HCT116 (cell line): ENCODE data around the gene ZBTB38. TPM values are rescaled to one million over a fixed set of nuclear protein-coding genes. Genes with fewer than 3 reads are reported as not detected.

ENCODE experiments used
- ATAC-seq: fragments of 200-7000 bp; cut with Tn5 transposase; 2 replicates; pipeline ENCODE4 v1.9.1; 2020; ENCODE audit warnings: mild to moderate bottlenecking, moderate library complexity
- Bru-seq: library from RNA; stranded (reverse); fragments of 400-500 nt; gene quantifications from one replicate; lab custom pipeline; 2021; lab: Mats Ljungman, UMichigan
- BruChase-seq, 2 experiments: library from RNA; stranded (reverse); fragments of 400-500 nt; gene quantifications; one replicate each; lab custom pipeline; 2021; lab: Mats Ljungman, UMichigan
- BruUV-seq: library from RNA; stranded (reverse); fragments of 400-500 nt; replicated peaks from 2 replicates; lab custom pipeline; 2021; lab: Mats Ljungman, UMichigan
- CTCF ChIA-PET: fragments of 300-600 bp; sonication (Branson Sonifier 250); formaldehyde crosslinking; loops from one replicate; lab custom pipeline; 2021; ENCODE audit warnings: antibody characterized with exemption; lab: Charles Lee
- POLR2A ChIA-PET: fragments of 300-600, 350-600 bp; sonication (Branson Sonifier 250); formaldehyde crosslinking; loops from one replicate; lab custom pipeline; 2021; ENCODE audit warnings: antibody characterized with exemption; lab: Charles Lee
- RAD21 ChIA-PET, 2 experiments: fragments of 300-600 bp; sonication (Branson Sonifier 250); formaldehyde crosslinking; loops; one replicate each; lab custom pipeline; 2023; ENCODE audit warnings: low total read pairs in 2 of 2; ENCODE audit not compliant: uncharacterized antibody in 2 of 2, unreplicated experiment in 2 of 2, low non-redundant PET in 1 of 2; lab: Charles Lee
- DNase-seq: peaks from one replicate; pipeline ENCODE4 v3.0.0-alpha.2; 2010; ENCODE audit warnings: low read depth, low spot score
- H2AFZ ChIP-seq: fragments of 200-600 bp; shearing (Covaris generic), sonication (generic); 2 replicates; pipeline ENCODE4 v1.6.1; 2017; ENCODE audit warnings: low read depth, mixed run types, mixed read lengths, antibody characterized with exemption, low read length; ENCODE audit not compliant: poor library complexity, severe bottlenecking
- H3K27ac ChIP-seq: 2 replicates; pipeline ENCODE4 v1.5.1; 2012; ENCODE audit warnings: low read depth, low read length
- H3K27me3 ChIP-seq: fragments of 200-600 bp; sonication (generic); 2 replicates; pipeline ENCODE4 v1.6.1; 2016; ENCODE audit warnings: mixed run types, low read length, mixed read lengths; ENCODE audit not compliant: insufficient read depth
- H3K36me3 ChIP-seq, 2 experiments: fragments of 200-500 bp in 1 of 2; fragments of 200-600 bp in 1 of 2; sonication (Bioruptor generic) in 1 of 2; sonication (generic) in 1 of 2; 2 replicates each; pipeline versions ENCODE4 v1.5.1 to v1.6.1; 2014 to 2016; ENCODE audit warnings: low read length in 2 of 2, inconsistent platforms in 1 of 2, mixed read lengths in 1 of 2, mixed run types in 1 of 2; ENCODE audit not compliant: insufficient read depth in 2 of 2, control insufficient read depth in 1 of 2
- H3K4me1 ChIP-seq, 2 experiments: fragments of 200-600 bp in 1 of 2; sonication (generic) in 1 of 2; 2 replicates each; pipeline versions ENCODE4 v1.5.1 to v1.6.1; 2012 to 2017; ENCODE audit warnings: low read length in 2 of 2, inconsistent platforms in 1 of 2, mild to moderate bottlenecking in 1 of 2, mixed read lengths in 1 of 2, mixed run types in 1 of 2, moderate library complexity in 1 of 2; ENCODE audit not compliant: insufficient read depth in 2 of 2, control insufficient read depth in 1 of 2
- H3K4me2 ChIP-seq: fragments of 200-600 bp; sonication (generic); 2 replicates; pipeline ENCODE4 v1.6.1; 2017; ENCODE audit warnings: mixed run types, low read length, mixed read lengths
- H3K4me3 ChIP-seq, 2 experiments: fragments of 200-600 bp in 1 of 2; sonication (generic) in 1 of 2; replicated peaks in 1 of 2; 2 replicates each; pipeline ENCODE4 v1.5.1; 2011 to 2016; ENCODE audit warnings: low read length in 2 of 2, control low read depth in 1 of 2, low read depth in 1 of 2, mild to moderate bottlenecking in 1 of 2, mixed read lengths in 1 of 2, mixed run types in 1 of 2
- H3K79me2 ChIP-seq: fragments of 200-600 bp; sonication (generic); 2 replicates; pipeline ENCODE4 v1.6.1; 2017; ENCODE audit warnings: mild to moderate bottlenecking, mixed run types, low read length, moderate library complexity, mixed read lengths; ENCODE audit not compliant: insufficient read depth
- H3K9ac ChIP-seq: fragments of 200-600 bp; sonication (generic); 2 replicates; pipeline ENCODE4 v1.6.1; 2016; ENCODE audit warnings: low read length, mixed read lengths
- H3K9me2 ChIP-seq: fragments of 200-600 bp; sonication (generic), shearing (Covaris generic); 2 replicates; pipeline ENCODE4 v1.6.1; 2017; ENCODE audit warnings: mixed run types, mild to moderate bottlenecking, moderate library complexity; ENCODE audit not compliant: insufficient read depth
- H3K9me3 ChIP-seq, 2 experiments: fragments of 200-500 bp in 1 of 2; fragments of 200-600 bp in 1 of 2; sonication (Bioruptor generic) in 1 of 2; sonication (generic) in 1 of 2; 2 replicates each; pipeline ENCODE4 v1.6.1; 2014 to 2017; ENCODE audit warnings: low read length in 2 of 2, mixed read lengths in 2 of 2, inconsistent platforms in 1 of 2, low read depth in 1 of 2, mild to moderate bottlenecking in 1 of 2, mixed run types in 1 of 2, moderate library complexity in 1 of 2; ENCODE audit not compliant: control insufficient read depth in 1 of 2, insufficient read depth in 1 of 2
- H4K20me1 ChIP-seq: fragments of 200-600 bp; sonication (generic), shearing (Covaris generic); 2 replicates; pipeline ENCODE4 v1.6.1; 2017; ENCODE audit warnings: mixed run types, mild to moderate bottlenecking, moderate library complexity; ENCODE audit not compliant: insufficient read depth
- ATF3 ChIP-seq: IDR thresholded peaks from 2 replicates; pipeline ENCODE4 v1.6.1; 2012
- CBX3 ChIP-seq: IDR thresholded peaks from 2 replicates; pipeline ENCODE4 v1.6.1; 2012; ENCODE audit warnings: low read depth
- CEBPB ChIP-seq: IDR thresholded peaks from 2 replicates; pipeline ENCODE4 v1.6.1; 2012; ENCODE audit warnings: low read depth
- EGR1 ChIP-seq: IDR thresholded peaks from 2 replicates; pipeline ENCODE4 v1.6.1; 2012; ENCODE audit warnings: low read depth
- ELF1 ChIP-seq: IDR thresholded peaks from 2 replicates; pipeline ENCODE4 v1.6.1; 2012; ENCODE audit warnings: low read depth, borderline replicate concordance
- EZH2phosphoT487 ChIP-seq: fragments of 200-600 bp; IDR thresholded peaks from 2 replicates; pipeline ENCODE4 v1.6.1; 2018; ENCODE audit warnings: antibody characterized with exemption, borderline replicate concordance
- FOSL1 ChIP-seq: IDR thresholded peaks from 2 replicates; pipeline ENCODE4 v1.6.1; 2012; ENCODE audit warnings: low read depth
- JUND ChIP-seq: IDR thresholded peaks from 2 replicates; pipeline ENCODE4 v1.6.1; 2012
- POLR2A ChIP-seq: IDR thresholded peaks from 2 replicates; pipeline ENCODE4 v1.7.0; 2011; ENCODE audit warnings: borderline replicate concordance; ENCODE audit not compliant: insufficient read depth, insufficient read length; ENCODE audit errors: extremely low read depth
- POLR2AphosphoS5 ChIP-seq: IDR thresholded peaks from 2 replicates; pipeline ENCODE4 v1.6.1; 2011; ENCODE audit warnings: mild to moderate bottlenecking, low read depth, low read length, moderate library complexity
- SIN3A ChIP-seq: IDR thresholded peaks from 2 replicates; pipeline ENCODE4 v1.6.1; 2012; ENCODE audit warnings: low read depth
- SP1 ChIP-seq: IDR thresholded peaks from 2 replicates; pipeline ENCODE4 v1.6.1; 2012; ENCODE audit warnings: low read depth
- SRF ChIP-seq: IDR thresholded peaks from 2 replicates; pipeline ENCODE4 v1.6.1; 2012; ENCODE audit warnings: low read depth
- TCF7L2 ChIP-seq: IDR thresholded peaks from 2 replicates; pipeline ENCODE4 v1.7.0; 2011; ENCODE audit warnings: borderline replicate concordance, inconsistent platforms; ENCODE audit not compliant: insufficient read depth, insufficient read length; ENCODE audit errors: extremely low read depth
- YY1 ChIP-seq: IDR thresholded peaks from 2 replicates; pipeline ENCODE4 v1.6.1; 2011; ENCODE audit warnings: low read length, low read depth, moderate library complexity, mild to moderate bottlenecking; ENCODE audit not compliant: insufficient replicate concordance; ENCODE audit errors: extremely low read depth
- ZFX ChIP-seq: fragments of 450-650 bp; IDR thresholded peaks from 2 replicates; pipeline ENCODE4 v1.6.1; 2017
- ZNF274 ChIP-seq: fragments of 200-500 bp; sonication (Bioruptor generic); IDR thresholded peaks from 2 replicates; pipeline ENCODE4 v1.6.1; 2014; ENCODE audit warnings: mild to moderate bottlenecking, low read depth, low read length, inconsistent platforms
- intact Hi-C: fragments of 100-400 bp; cut with micrococcal nuclease; formaldehyde crosslinking; loops from 2 replicates; pipeline ENCODE4 v1.10.0; 2022
- long read RNA-seq: library from polyadenylated mRNA; unstranded; transcript quantifications from one replicate; pipeline ENCODE4 v2.0.0, GENCODE V29; 2021; ENCODE audit not compliant: unreplicated experiment
- polyA plus RNA-seq: library from polyadenylated mRNA; unstranded; fragments of >200 nt; gene quantifications from 2 replicates; pipeline ENCODE4 v1.2.1, GENCODE V29; 2012; ENCODE audit warnings: missing spikeins
- total RNA-seq: library from RNA; stranded (reverse); gene quantifications from one replicate; pipeline ENCODE4 v1.2.1, GENCODE V29; 2021; ENCODE audit not compliant: unreplicated experiment
- TF ChIP-seq, protein P1 (sequence below): IDR thresholded peaks from 2 replicates; pipeline ENCODE4 v1.6.1; 2012
- TF ChIP-seq, protein P2 (sequence below): IDR thresholded peaks from 2 replicates; pipeline ENCODE4 v1.6.1; 2011; ENCODE audit warnings: mild to moderate bottlenecking, low read length, moderate library complexity; ENCODE audit not compliant: insufficient replicate concordance; ENCODE audit errors: extremely low read depth

ZBTB38 gene, protein sequence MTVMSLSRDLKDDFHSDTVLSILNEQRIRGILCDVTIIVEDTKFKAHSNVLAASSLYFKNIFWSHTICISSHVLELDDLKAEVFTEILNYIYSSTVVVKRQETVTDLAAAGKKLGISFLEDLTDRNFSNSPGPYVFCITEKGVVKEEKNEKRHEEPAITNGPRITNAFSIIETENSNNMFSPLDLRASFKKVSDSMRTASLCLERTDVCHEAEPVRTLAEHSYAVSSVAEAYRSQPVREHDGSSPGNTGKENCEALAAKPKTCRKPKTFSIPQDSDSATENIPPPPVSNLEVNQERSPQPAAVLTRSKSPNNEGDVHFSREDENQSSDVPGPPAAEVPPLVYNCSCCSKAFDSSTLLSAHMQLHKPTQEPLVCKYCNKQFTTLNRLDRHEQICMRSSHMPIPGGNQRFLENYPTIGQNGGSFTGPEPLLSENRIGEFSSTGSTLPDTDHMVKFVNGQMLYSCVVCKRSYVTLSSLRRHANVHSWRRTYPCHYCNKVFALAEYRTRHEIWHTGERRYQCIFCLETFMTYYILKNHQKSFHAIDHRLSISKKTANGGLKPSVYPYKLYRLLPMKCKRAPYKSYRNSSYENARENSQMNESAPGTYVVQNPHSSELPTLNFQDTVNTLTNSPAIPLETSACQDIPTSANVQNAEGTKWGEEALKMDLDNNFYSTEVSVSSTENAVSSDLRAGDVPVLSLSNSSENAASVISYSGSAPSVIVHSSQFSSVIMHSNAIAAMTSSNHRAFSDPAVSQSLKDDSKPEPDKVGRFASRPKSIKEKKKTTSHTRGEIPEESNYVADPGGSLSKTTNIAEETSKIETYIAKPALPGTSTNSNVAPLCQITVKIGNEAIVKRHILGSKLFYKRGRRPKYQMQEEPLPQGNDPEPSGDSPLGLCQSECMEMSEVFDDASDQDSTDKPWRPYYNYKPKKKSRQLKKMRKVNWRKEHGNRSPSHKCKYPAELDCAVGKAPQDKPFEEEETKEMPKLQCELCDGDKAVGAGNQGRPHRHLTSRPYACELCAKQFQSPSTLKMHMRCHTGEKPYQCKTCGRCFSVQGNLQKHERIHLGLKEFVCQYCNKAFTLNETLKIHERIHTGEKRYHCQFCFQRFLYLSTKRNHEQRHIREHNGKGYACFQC (N-terminal part only)
- total RNA-seq (33.5 TPM), Bru-seq, nascent RNA (percentile 76 among the genes with signal in this experiment), BruChase-seq, experiment 1, labeled RNA remaining after a 6-hour chase (percentile 75 among the genes with signal in this experiment), BruChase-seq, experiment 2, labeled RNA remaining after a 2-hour chase (percentile 77 among the genes with signal in this experiment)
- 11.1 and 15.2 TPM in 2 replicates for polyA plus RNA-seq
- long read RNA-seq, partial matches to known transcripts, result 0 of 20 reads
- long read RNA-seq, other reads (novel, unspliced or antisense), result 14 of 20 reads

- peak; percentile 89 for ATAC-seq
- peak within 1 kb of the TSS; percentile 89 for H3K27ac ChIP-seq
- H3K9ac ChIP-seq, result peak within 1 kb of the TSS; percentile 57
- TF ChIP-seq SP1 (peak; percentile 93), POLR2A (peak; percentile 26), SRF (peak; percentile 61; the same call in 1 of the 2 replicates), JUND (peak; percentile 94), EZH2phosphoT487 (no peak), SIN3A (peak; percentile 65; the same call in 1 of the 2 replicates), EGR1 (peak; percentile 47; the same call in 1 of the 2 replicates), POLR2AphosphoS5 (peak; percentile 80), CBX3 (peak; percentile 93), FOSL1 (peak; percentile 89), ELF1 (peak; percentile 84), TCF7L2 (peak; percentile 99), ZFX (no peak; the same call in 1 of the 2 replicates), CEBPB (peak; percentile 50; the same call in 1 of the 2 replicates), YY1 (peak; percentile 87), ATF3 (no peak), ZNF274 (no peak)
- TF ChIP-seq, protein P1, sequence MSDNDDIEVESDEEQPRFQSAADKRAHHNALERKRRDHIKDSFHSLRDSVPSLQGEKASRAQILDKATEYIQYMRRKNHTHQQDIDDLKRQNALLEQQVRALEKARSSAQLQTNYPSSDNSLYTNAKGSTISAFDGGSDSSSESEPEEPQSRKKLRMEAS, result peak; percentile 84
- TF ChIP-seq, protein P2, sequence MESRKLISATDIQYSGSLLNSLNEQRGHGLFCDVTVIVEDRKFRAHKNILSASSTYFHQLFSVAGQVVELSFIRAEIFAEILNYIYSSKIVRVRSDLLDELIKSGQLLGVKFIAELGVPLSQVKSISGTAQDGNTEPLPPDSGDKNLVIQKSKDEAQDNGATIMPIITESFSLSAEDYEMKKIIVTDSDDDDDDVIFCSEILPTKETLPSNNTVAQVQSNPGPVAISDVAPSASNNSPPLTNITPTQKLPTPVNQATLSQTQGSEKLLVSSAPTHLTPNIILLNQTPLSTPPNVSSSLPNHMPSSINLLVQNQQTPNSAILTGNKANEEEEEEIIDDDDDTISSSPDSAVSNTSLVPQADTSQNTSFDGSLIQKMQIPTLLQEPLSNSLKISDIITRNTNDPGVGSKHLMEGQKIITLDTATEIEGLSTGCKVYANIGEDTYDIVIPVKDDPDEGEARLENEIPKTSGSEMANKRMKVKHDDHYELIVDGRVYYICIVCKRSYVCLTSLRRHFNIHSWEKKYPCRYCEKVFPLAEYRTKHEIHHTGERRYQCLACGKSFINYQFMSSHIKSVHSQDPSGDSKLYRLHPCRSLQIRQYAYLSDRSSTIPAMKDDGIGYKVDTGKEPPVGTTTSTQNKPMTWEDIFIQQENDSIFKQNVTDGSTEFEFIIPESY, result no peak
- peak within 1 kb of the TSS; percentile 33 to 45 for H3K4me3 ChIP-seq
- CTCF ChIA-PET, result interaction anchor here (1.2 kb wide), 1 partner anchor 87 kb away, joined by 3 read pairs; no protein-coding TSS in a partner anchor
- RAD21 ChIA-PET, result no interaction called here
- H3K27me3 ChIP-seq, result no peaks in the 10 kb centered on the region
- intact Hi-C loops, result loop anchor here (5.0 kb wide), 2 partner anchors 369 to 509 kb away; partner anchors contain the start of genes ATP1B3 and RNF7
- peak; percentile 95 for DNase-seq
- no peaks in the 10 kb centered on the region for H3K36me3 ChIP-seq
- POLR2A ChIA-PET, result interaction anchor here (2.4 kb wide), 1 partner anchor 86 kb away, joined by 5 read pairs; no protein-coding TSS in a partner anchor
- no peaks in the 10 kb centered on the region for H3K9me2 ChIP-seq
- H3K4me2 ChIP-seq, result peak within 1 kb of the TSS; percentile 71
- no peaks in the 10 kb centered on the region for H3K9me3 ChIP-seq
- no peak within 1 kb of the TSS for H2AFZ ChIP-seq
- BruUV-seq, result TSS peak; percentile 76
- no peaks in the 10 kb centered on the region for H3K79me2 ChIP-seq
- H3K4me1 ChIP-seq, result peaks cover 42 to 52% of the 10 kb centered on the region in 2 experiments
- no peaks in the 10 kb centered on the region for H4K20me1 ChIP-seq
Measured at GRCh38 chr3:141368062-141368924, at the start of gene ZBTB38. Gene ZBTB38, plus strand, starts transcription at chr3:141368504. Its CDS starts 73,885 bp downstream, at chr3:141442389.
